ENCODE measurements around the gene IL17RA. TPM values are rescaled to one million over a fixed set of nuclear protein-coding genes. Genes with fewer than 3 reads are reported as not detected.

IL17RA gene
- total and polyA plus RNA-seq, 10 donors = 2.9 to 100 (median 43.2) TPM

GRCh38 chr22:17103351-17103750, 18.6 kb downstream of the IL17RA start:
- no peaks in the 10 kb centered on the region for H3K9me3 ChIP-seq
- TF ChIP-seq POLR2AphosphoS5 (IDR thresholded peaks at IDR 0.05) (no peak), CTCF (IDR thresholded peaks at IDR 0.05 in 8 of 11, conservative IDR thresholded peaks at IDR 0.05 in 3 of 11) (no peak), POLR2A (IDR thresholded peaks at IDR 0.05) (no peak)
- H3K4me1 ChIP-seq = peaks cover 5 to 95% (median 51%) of the 10 kb centered on the region in 6 donors
- intact Hi-C loops (cut with DNase I; ENCODE audit: low total_unique reads) = no loop called here
- DNase-seq = peak; percentile 40
- no peaks in the 10 kb centered on the region for H3K27me3 ChIP-seq (replicated peaks in 1 of 7)
- 93 to 97% (median 95%) methylated on average over 9 of the region's 9 CpGs for WGBS, 5 donors
- peaks cover 9 to 97% (median 90%) of the 10 kb centered on the region in 6 donors for H3K36me3 ChIP-seq
- H3K27ac ChIP-seq = peak overlapping the region in 2 of 8 donors; percentile 81 to 88
- no peak overlapping the region for H3K4me3 ChIP-seq

GRCh38 chr22:17104336-17104935, 19.6 kb downstream of the IL17RA start:
- Histone ChIP-seq H3K27ac (peak overlapping the region in 4 of 8 donors; percentile 81 to 94 (median 88)), H3K4me1 (peaks cover 0 to 94% (median 40%) of the 10 kb centered on the region in 6 donors)
- intact Hi-C loops (cut with DNase I; ENCODE audit: low total_unique reads) = no loop called here

GRCh38 chr22:17105143-17106129, 20.6 kb downstream of the IL17RA start:
- DNase-seq = no peak
- intact Hi-C loops (cut with DNase I; ENCODE audit: low total_unique reads) = no loop called here
- peaks cover 0 to 93% (median 36%) of the 10 kb centered on the region in 6 donors for H3K4me1 ChIP-seq
- TF ChIP-seq CTCF (IDR thresholded peaks at IDR 0.05 in 8 of 11, conservative IDR thresholded peaks at IDR 0.05 in 3 of 11) (no peak), POLR2A (IDR thresholded peaks at IDR 0.05) (no peak), POLR2AphosphoS5 (IDR thresholded peaks at IDR 0.05) (no peak)
- H3K4me3 ChIP-seq = peak overlapping the region in 1 of 8 donors; percentile 48
- 81 to 91% (median 86%) methylated on average over 18 to 22 of the region's 22 CpGs for WGBS, 5 donors
- H3K27me3 ChIP-seq (replicated peaks in 1 of 7) = no peaks in the 10 kb centered on the region
- peaks cover 5 to 97% (median 89%) of the 10 kb centered on the region in 6 donors for H3K36me3 ChIP-seq
- peak overlapping the region in 7 of 8 donors; percentile 67 to 94 (median 81) for H3K27ac ChIP-seq
- no peaks in the 10 kb centered on the region for H3K9me3 ChIP-seq

More at GRCh38 chr22:17104336-17104935, 19.6 kb downstream of the IL17RA start:
- WGBS, 5 donors = 85 to 96% (median 92%) methylated on average over 11 to 14 of the region's 14 CpGs
- no peaks in the 10 kb centered on the region for H3K27me3 ChIP-seq (replicated peaks in 1 of 7)
- peak; percentile 54 for DNase-seq
- no peak overlapping the region for H3K4me3 ChIP-seq
- no peaks in the 10 kb centered on the region for H3K9me3 ChIP-seq
- TF ChIP-seq POLR2AphosphoS5 (IDR thresholded peaks at IDR 0.05) = peak in 2 of 3 donors; percentile 2 to 24
- no peak for TF ChIP-seq CTCF (IDR thresholded peaks at IDR 0.05 in 8 of 11, conservative IDR thresholded peaks at IDR 0.05 in 3 of 11)
- TF ChIP-seq POLR2A (IDR thresholded peaks at IDR 0.05) = no peak
- H3K36me3 ChIP-seq = peaks cover 7 to 97% (median 90%) of the 10 kb centered on the region in 6 donors
